Activated CD4-positive, alpha-beta T cell treated with anti-CD3 and anti-CD28 coated beads, Interleukin-2, amount 50 U/mL, for 24 hours (primary cell): ENCODE data around the gene AK8.
"Not testable (repeated sequence)": the region's sequence is repeated elsewhere in the genome, so short reads cannot be mapped to it uniquely, and the experiment has no call there.

ENCODE experiments used
- DNase-seq, 2 donors: peaks; one replicate each; pipeline ENCODE4 v3.0.0-alpha.2; 2020; ENCODE audit warnings: low read depth in 1 of 2, low spot score in 1 of 2

AK8 gene

DNA sequence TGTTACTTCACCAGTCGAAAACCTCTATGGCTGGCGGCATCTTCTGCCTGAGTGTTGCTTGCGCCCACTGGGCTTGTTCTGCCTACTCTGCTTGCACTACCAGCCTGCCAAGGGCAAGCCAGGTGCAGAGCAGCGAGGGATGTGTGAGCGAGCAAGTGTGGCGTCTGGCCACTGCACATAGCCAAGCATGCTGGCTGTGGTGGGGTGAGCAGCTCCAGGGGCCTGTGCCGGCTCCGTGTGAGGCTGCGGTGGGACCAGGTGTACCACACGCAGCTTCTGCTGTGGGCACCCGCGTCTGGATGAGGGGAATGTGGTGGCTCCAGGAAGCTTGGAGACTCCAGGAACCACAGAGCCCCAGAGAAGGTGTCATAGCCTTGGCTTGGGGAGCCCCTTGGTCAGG is 156.4 kb downstream of the AK8 start:
- no peak for DNase-seq

DNA sequence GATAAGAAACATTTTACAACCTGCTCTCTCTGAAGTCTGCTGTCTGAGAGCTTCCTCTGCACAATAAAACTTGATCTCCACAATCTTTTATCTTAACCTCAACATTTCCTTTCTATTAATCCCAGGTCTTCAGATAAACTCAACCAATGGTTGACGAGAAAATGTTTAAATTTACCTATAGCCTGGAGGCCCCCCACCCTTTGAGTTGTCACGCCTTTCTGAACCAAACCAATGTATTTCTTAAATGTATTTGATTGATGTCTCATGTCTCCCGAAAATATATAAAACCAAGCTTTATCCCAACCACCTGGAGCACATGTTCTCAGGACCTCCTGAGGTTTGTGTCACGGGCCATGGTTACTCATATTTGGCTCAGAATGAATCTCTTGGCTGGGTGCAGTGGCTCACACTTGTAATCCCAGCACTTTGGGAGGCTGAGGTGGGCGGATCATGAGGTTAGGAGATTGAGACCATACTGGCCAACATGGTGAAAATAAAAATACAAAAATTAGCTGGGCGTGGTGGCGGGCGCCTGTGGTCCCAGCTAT is 159.6 kb downstream of the AK8 start:
- DNase-seq = not testable (repeated sequence)

GRCh38 chr9:132717326-132717945 is 160.6 kb downstream of the AK8 start:
- DNase-seq = no peak

DNA sequence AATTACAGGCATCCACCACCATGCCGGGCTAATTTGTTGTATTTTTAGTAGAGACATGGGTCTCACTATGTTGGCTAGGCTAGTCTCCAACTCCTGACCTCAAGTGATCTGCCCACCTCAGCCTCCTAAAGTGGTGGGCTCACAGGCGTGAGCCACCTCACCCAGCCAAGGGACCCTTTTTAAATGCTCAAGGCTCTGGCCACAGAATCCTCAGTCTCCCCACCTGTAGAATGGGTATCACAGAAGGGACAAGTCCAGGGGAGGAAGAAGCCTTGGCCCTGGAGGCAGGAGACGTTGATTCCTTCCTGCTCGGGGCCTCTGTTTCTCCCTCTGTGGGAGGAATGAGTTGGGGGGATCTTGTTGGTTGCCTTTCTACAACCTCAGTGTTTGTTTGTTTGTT is 162.1 kb downstream of the AK8 start:
- no peak for DNase-seq

GRCh38 chr9:132712753-132713152 is 165.3 kb downstream of the AK8 start:
- no peak for DNase-seq

- no peak for DNase-seq
These were observed 166.2 kb downstream of the AK8 start for GRCh38 chr9:132711846-132712245.

- DNase-seq = not testable (repeated sequence)
These were observed 166.9 kb downstream of the AK8 start for GRCh38 chr9:132711152-132711551.

GRCh38 chr9:132710333-132710732 is 167.8 kb downstream of the AK8 start:
- no peak for DNase-seq

- DNase-seq = no peak
These were observed 169.2 kb downstream of the AK8 start for GRCh38 chr9:132708769-132709430.

DNA sequence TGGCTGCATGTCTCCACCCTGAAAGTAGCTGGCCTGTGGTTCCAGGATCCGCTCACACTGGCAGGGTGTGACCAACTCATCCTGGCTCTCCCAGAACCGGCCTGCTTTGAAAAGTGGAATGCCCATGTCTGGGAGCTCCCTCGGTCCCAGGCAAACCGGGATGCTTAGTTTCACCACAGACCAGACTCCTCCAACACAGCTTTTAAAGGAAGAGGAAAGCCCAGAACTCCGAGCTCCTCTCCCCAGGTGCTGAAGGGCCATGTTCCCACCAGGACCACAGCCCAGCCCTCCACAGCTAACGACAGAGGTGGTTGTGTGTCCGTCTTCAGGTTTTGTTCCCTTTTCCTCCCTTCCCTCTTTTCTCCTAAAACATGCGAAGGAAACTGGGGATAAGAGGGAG is 169.8 kb downstream of the AK8 start:
- DNase-seq = no peak

DNA sequence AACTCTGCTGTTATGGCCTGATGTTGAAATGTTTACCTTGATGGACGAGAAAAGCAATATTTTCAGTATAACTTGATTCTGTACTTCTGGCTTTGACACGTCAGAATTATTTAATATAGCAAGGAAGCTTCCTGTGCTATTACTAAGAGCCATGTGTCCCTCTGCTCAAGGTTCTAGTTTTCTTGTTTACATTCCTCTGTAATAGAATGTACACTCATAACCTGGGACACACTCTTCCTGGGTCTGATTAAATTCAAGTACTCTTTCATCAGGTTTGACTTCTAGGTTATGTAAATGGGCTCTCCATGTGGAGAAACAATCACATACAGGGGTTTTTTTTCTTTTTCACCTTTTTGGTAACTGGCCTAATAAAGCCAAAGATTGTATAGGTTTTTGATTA is 174.7 kb downstream of the AK8 start:
- no peak for DNase-seq

DNA sequence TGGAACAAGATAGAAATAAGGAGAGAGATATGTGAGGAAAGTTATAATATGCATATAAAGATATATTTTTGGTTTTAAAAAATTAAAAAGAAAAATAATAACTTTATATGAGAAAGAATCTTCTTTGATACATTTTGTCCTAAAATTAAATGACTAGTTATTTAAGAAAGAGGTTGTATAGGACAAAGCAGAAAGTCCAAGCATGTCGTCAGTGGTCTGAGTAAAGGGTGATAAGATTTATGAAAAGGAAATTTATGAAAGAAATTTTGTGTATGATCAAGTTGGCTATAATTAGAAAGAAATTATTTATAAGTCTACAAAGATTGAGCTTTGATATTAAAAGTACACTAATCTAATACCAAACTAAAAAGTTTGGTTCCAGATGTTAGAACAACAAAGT is 175.8 kb downstream of the AK8 start:
- no peak for DNase-seq

- DNase-seq = no peak
These were observed 178.1 kb downstream of the AK8 start for GRCh38 chr9:132699956-132700355.

DNA sequence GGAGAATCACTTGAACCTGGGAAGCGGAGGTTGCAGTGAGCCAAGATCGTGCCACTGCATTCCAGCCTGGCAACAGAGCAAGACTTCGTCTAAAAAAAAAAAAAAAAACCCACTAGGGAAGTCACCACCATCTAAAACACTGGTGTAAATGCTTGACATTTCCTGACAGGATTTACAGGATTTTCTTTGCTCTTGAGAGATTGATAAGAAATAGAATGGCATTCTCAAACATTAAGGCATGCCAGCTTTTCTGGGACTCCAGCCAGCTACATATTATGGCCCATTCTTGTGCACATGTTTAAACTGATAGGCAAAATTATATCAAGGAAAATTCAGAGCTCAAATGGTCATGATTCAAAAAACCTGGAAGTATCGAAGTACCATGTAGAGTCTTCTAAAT is 179.1 kb downstream of the AK8 start:
- no peak for DNase-seq

- no peak for DNase-seq
These were observed 180.9 kb downstream of the AK8 start for GRCh38 chr9:132697230-132697629.

- DNase-seq = no peak
These were observed 183.9 kb downstream of the AK8 start for GRCh38 chr9:132694144-132694543.

DNA sequence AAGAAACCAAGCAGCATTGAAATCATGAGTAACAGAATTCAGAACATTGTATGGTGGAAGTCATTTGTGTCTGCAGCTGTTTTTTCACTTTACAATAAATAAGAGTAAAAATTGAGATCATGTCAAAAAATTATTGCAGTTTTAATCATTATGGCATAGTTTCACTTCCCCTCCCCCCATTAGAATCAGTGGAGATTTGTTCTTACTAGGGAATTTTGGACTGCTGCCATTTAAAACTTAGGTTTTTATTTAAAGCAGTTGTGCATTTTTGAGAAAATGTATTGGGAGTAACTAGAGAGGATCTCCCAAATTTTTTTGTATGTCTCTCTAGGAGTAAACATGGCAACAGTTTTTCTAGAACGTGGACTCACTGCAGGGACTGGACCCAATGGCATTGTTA is 187.4 kb downstream of the AK8 start:
- no peak for DNase-seq

DNA sequence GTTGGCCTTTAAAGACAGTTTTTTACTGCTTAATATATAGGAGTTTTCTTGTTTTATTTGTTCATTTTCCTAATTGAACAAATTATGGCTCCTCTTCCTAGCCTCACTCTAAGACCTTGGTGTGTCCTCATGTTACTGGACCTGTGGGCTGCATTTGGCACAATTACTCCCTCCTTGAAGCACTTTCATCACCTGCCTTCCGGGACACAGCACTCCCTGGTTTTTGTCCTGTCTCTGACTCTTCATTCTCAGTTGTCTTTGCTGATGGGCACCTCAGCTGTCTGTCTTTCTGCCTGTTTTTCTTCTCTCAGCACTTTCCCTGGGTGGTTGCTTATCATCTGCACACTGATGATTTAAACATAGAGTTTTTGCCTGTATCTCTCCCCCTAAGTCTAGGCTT is 194.2 kb downstream of the AK8 start:
- no peak for DNase-seq

DNA sequence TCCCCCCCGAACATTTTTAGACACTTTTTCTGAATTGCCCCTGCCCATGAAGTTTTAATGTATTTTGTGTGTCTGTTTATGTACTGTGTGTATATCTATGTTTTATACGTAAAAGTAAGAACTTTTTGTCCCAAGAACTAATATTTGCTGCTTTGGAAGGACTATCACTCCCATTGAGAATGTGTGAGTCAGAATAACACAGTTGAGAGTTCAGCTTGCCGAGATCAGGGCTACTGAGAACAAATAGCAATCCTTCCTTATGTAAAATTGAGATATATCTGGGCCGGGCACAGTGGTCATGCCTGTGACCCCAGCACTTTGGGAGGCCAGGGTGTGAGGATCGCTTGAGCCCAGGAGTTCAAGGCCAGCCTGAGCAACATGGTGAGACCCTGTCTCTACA is 196.5 kb downstream of the AK8 start:
- no peak for DNase-seq

DNA sequence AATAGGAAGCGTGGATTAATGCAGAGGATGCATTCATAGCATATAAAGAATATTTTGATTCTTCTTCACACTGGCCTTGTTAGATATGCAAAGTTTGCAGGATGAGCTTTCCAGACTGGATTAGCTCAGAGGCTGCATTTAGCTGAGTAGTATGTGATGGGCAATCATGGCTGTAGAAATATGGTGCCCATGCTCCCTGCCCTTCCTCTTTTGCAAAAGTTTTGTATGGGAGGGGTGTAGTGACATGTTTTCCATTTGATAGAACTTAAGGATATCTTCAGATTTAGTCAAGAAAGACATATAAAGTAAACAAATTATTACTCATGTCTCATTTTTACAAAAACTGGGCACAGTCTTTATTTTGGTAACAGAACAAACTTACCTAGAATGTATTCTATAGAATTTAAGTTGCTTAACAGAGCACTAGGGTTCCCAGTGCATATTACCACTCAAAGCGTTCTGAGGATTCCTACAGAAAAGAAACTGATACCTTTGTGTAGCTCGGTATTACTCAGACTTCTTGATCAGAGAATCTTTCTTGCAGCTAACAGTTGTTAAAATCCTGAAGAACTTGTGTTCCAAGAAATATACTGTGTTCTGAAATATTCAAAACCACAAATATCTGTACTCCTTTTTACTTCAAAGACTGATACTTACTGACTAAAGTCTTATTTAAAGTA is 198.0 kb downstream of the AK8 start:
- DNase-seq = no peak

- DNase-seq = no peak
These were observed 200.1 kb downstream of the AK8 start for GRCh38 chr9:132677976-132678375.
